Hair follicular keratinocyte (primary cell): ENCODE results near the gene CD33. TPM values are rescaled to one million over a fixed set of nuclear protein-coding genes. Genes with fewer than 3 reads are reported as not detected.

ENCODE experiments used
- total RNA-seq: library from RNA; depleted of rRNA; stranded (reverse); fragments of >200 nt; gene quantifications from 2 replicates; pipeline ENCODE4 v1.2.3, GENCODE V29; 2015

CD33 gene
- total RNA-seq: not detected in 2 replicates

GRCh38 chr19:51224898-51225393 is at the start of gene CD33:
Gene CD33, plus strand, starts transcription at chr19:51225080. Its CDS starts 39 bp downstream, at chr19:51225119.

GRCh38 chr19:51250786-51251467 is 26.0 kb downstream of the CD33 start, which contains the start of gene SIGLECL1:
Gene SIGLECL1, plus strand, starts transcription at chr19:51251080. Its CDS starts 12,993 bp downstream, at chr19:51264073.

Other genes starting within 250 kb of the CD33 start
- 2.9 and 3.5 TPM in 2 replicates for gene KLK7, start 241.2 kb upstream of the CD33 start, total RNA-seq
- gene KLK8, start 223.5 kb upstream of the CD33 start, total RNA-seq: 53.8 and 72.6 TPM in 2 replicates
- gene KLK10, start 205.4 kb upstream of the CD33 start, total RNA-seq: 10.3 and 11.7 TPM in 2 replicates
- gene KLK11, start 198.5 kb upstream of the CD33 start, total RNA-seq: 1.0 and 1.7 TPM in 2 replicates
- gene KLK12, start 190.1 kb upstream of the CD33 start, total RNA-seq: 0.23 TPM in 1 of 2 replicates, not detected in the other
- gene KLK13, start 160.0 kb upstream of the CD33 start, total RNA-seq: 0.94 TPM in 1 of 2 replicates, not detected in the other
- 0.23 TPM in 1 of 2 replicates, not detected in the other for gene KLK14, start 142.2 kb upstream of the CD33 start, total RNA-seq
- gene CTU1, start 116.7 kb upstream of the CD33 start, total RNA-seq: 23.4 and 24.4 TPM in 2 replicates
- not detected in 2 replicates for gene SIGLEC9, start 100.2 kb upstream of the CD33 start, total RNA-seq
- gene SIGLEC7, start 82.8 kb upstream of the CD33 start, total RNA-seq: not detected in 2 replicates
- gene SIGLECL1, start 26.0 kb downstream of the CD33 start, total RNA-seq: not detected in 2 replicates
- gene IGLON5, start 86.6 kb downstream of the CD33 start, total RNA-seq: not detected in 2 replicates
- 0.08 and 0.62 TPM in 2 replicates for gene VSIG10L, start 117.1 kb downstream of the CD33 start, total RNA-seq
- gene ETFB, start 141.3 kb downstream of the CD33 start, total RNA-seq: 81.5 and 103 TPM in 2 replicates
- gene CLDND2, start 143.9 kb downstream of the CD33 start, total RNA-seq: not detected in 2 replicates
- not detected in 2 replicates for gene NKG7, start 147.6 kb downstream of the CD33 start, total RNA-seq
- gene LIM2, start 162.9 kb downstream of the CD33 start, total RNA-seq: not detected in 2 replicates
- gene C19orf84, start 165.5 kb downstream of the CD33 start, total RNA-seq: not detected in 2 replicates
- not detected in 2 replicates for gene SIGLEC10, start 192.6 kb downstream of the CD33 start, total RNA-seq
- gene SIGLEC8, start 233.4 kb downstream of the CD33 start, total RNA-seq: not detected in 2 replicates